GM15510 (cell line): ENCODE data around the gene USH2A.

Experiments
- POLR2A ChIP-seq: IDR thresholded peaks from 3 replicates; pipeline ENCODE4 v1.6.1; 2011; ENCODE audit warnings: borderline replicate concordance; ENCODE audit not compliant: insufficient read length; ENCODE audit errors: extremely low read depth

The USH2A gene

DNA sequence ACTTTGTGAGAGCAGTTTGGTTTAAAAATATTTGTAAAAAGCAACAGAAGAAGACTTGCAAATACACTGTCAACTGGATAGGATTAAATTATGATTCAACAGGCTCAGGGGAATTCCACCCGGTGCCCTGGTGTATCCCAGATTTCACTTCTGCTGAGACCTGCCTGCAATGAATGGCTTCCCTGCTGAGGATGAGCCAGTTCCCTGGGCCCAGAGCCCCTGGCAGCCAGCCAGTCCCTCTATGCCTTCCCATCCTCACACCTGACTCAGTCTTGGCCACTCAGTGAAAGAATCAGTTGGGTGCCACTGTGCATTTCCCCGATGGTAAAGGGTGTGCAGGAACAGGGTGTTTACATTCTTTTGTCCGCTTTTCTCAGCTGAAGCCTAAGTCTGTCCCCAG is 791.8 kb downstream of the USH2A start:
- TF ChIP-seq POLR2A = no peak

DNA sequence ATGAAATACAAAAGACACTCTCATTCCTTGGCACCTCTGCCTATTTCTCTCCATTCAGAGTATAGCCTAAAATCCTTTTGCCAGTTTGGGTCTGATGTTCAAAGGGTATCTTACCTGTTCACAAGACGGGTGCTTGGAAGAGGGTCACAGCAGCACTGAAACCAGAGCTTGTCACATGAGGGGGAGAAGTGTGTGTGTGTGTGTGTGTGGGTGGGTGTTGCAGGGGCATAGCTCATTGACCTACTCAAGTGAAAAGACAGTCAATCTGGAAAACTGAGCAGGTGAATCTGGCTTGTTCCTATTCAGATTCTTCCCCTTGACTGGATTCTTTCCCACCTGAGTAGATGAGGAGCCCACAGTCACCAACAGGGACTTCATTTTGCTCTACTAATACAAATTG is 792.2 kb downstream of the USH2A start:
- TF ChIP-seq POLR2A = no peak

DNA sequence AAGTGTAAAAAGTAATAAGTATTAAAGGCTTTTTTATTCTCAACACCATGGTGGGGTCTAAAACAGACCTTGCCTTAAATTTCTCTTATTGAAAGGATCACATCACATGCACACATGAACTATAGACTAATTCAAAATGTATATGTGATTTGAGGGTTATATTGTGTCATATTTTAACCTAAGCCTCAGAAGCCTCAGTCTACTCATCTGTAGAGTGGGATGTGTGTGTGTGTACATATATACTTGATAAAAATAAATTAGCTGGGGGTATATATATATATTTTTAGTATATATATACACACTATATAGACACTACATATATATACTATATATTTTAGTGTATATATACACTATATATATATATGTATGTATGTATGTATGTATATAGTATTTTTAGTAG is 797.3 kb downstream of the USH2A start:
- no peak for TF ChIP-seq POLR2A

DNA sequence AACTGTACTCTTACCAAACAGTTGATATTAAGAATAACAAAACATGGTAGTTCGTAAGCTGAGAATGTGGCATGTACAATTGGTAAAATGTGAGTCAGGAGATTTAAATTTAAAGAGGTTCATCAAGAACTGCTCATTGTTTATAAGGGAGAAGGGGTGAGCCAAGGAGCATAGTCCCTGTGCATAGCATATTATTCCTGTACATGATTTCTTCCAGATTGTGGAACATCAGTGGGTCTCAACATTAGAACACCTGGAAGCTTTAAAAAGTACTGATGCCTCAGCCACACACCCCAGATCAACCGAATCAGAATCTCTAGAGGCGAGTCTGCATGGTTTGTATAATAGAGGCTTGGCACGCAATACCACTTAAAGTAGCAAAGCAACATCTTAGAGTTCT is 800.1 kb downstream of the USH2A start:
- TF ChIP-seq POLR2A = no peak

DNA sequence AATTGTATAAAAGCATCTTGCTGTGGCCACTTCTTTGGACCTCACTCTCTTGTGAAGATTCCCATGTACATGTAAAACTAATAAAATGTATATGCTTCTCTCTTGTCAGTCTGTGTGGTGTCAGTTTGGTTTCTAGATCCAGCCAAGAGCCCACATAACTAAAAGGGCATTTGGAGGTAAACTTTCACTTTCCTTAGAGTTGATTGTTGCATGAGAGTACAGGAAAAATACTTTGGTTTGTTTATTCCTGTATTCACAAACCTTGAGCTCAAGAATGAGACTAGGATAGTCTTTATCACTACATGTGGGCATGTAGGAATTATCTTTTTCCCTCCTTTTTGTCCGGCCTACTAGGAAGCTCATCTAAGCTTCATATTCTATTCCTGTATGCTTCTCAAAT is 805.3 kb downstream of the USH2A start:
- no peak for TF ChIP-seq POLR2A

DNA sequence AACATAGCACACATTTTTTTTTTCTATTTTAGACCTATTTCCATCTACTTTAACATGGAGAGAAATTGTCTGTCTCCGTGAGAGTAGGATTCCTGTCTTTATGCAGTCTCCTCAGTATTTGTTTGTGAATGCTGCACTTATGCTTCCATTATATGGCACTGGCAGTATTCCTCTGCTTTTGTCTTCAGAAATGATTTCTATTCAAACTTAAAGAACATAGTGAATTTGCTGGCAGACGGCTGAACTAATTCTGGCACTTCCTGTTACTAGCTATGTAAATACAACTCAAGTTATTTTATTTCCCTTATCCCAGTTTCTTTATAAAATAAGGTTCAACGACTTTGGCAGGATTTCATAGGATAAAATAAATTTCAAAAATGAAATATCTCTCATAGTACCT is 810.9 kb downstream of the USH2A start:
- TF ChIP-seq POLR2A = no peak

DNA sequence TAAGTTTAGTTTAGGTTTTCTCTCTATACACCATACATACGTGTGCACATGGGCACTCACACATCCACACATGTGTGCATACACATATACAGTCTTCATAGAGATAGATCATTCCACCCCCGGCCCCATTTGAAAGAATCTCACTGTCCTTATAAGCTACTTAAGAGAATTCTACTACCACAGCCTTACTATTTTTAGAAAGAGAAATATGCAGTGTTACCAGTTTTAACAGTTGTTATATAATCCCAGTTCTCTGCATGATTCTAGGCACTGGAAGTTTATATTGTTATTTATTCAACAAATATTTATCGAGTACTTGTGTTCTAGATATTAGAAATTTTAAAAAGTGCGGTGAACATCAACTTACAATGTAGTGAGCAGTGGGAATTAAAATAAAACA is 814.6 kb downstream of the USH2A start:
- no peak for TF ChIP-seq POLR2A

DNA sequence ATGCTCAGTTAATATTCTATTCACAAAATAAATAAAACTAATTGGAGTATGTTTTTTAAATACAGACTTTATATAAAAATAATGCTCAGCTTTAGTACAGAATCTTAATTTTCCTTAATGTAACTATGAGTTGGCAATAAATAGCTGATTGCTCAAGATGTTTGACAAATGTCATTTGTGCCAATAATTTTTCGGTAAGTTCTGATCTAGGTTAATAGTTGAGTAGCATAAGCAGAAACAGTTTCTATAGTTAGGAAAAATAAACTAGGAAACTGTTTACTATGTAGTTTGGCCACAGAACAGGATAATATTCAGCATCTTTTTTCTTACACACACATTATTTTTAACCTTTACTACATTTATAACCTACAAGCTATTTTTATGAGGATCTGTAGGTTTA is 815.8 kb downstream of the USH2A start:
- TF ChIP-seq POLR2A = no peak

DNA sequence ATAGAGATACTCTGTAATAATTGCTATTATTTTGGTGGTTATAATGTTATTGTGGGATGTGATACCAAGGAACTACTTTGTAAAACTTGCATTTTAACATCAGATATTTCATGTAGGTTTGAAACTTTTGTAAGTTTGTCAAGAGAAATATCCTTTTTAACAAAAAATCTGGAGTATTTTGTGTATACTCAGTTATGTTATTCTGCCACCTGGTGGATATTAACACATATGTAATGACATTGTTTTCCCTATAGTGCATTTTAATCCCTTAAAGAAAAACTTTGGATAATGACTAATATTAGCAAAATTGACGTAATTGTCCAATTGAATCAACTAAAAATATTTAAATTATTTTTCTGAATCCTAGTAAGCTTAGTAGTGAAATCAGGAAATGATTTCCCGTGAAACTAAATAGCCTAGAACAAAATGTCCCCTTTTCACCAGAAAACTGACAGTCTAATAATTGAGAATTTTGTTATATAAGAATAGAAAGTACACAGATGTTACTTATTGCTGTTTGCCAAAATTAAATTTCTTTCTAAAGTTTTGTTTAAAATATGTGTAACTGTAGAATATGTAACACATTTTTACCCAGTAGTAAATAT is 816.6 kb downstream of the USH2A start:
- no peak for TF ChIP-seq POLR2A

DNA sequence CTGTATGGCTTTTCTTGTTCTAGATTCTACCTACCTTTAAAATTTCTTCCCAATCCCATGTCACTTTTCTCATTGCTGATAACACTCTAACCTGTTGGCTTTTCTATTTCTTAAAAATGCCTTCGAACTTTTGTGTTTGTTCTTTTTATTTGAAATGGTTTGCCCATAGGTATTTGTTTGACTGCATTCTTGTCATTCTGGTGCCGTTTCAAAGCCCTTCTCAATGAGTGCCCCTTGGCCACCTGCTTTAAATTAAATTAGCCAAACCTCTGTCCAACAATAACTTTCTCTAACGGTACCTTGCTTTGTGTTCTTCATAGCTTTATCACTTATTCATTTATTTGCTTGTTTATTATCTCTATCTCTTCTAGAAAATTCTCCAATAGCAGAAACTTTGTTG is 817.2 kb downstream of the USH2A start:
- TF ChIP-seq POLR2A = no peak

DNA sequence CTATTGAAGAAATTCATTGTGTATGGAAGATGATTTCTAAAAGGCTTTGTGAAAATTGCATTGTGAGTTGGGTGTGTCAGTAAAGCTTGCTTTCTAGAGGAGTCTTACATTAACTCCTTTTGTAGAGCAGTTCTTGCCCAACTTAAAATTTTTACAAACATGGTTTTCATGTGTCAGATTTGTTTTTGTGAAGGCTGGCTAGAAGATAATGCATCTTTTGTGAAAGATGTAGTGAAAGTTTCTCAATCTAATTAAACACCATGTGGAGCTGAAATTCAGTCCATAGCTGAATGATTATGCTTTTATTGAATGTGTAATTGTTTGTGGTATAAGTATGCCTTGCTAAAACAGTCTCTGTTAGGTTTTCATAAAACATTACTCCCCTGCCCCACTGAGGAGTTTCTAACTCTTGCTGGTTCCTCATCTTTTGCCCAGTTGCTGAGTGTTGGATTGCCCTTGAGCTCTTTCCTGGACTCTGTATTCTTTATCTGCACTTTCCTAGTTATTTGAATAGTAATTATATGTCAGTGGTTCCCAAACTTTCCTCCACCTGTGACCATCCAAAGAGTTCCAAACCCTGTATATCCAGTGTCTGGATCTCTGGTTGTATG is 818.1 kb downstream of the USH2A start:
- TF ChIP-seq POLR2A = no peak

DNA sequence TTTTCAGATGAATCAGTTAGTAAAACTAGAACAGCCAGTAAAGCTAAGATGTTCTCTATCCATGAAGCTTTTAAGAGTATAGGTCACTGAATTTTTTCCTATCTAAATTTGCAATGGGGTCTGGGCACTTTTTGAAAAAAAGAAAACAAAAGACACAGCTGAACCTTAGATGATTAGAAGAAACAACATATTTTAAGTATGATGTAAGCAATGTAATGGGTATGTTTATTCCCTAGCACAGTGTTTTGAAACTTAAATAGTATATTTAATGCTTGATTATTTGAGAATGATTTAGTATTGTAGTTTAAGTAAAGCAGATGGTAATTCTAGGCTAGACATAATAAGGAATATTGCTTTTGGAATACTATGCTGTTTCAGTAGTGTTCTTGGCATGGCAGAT is 819.9 kb downstream of the USH2A start:
- TF ChIP-seq POLR2A = no peak

DNA sequence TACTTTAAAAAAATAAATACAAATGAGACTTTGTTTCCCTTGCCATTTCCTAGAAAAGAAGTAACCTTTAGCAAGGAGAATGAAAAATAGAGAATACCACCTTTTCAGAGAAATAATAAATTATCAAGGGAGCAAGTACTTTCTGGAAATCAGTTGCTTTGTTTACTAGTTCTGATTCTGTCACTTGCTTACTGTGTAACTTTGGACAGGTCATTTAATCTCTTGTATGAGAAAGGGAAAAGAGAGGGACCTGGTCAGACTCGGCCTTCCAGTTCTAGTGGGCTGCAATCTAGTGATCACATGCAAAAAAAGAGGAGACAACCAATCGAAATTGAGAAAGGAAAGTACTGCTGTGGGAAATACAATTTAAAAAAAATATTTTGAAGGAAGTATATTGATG is 822.0 kb downstream of the USH2A start:
- no peak for TF ChIP-seq POLR2A

DNA sequence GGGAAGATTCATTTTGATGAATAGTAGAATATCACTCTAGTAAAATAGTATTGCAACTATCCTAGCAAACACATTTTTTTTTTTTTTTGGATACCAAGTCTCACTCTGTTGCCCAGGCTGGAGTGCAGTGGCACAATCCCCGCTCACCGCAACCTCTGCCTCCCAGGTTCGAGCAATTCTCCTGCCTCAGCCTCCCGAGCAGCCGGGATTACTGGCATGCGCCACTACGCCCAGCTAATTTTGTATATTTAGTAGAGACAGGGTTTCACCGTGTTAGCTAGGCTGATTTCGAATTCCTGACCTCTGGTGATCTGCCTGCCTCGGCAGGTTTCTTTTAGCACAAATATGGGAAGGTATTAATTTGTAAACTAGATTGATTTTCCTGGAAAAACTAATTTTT is 822.4 kb downstream of the USH2A start:
- TF ChIP-seq POLR2A = no peak

DNA sequence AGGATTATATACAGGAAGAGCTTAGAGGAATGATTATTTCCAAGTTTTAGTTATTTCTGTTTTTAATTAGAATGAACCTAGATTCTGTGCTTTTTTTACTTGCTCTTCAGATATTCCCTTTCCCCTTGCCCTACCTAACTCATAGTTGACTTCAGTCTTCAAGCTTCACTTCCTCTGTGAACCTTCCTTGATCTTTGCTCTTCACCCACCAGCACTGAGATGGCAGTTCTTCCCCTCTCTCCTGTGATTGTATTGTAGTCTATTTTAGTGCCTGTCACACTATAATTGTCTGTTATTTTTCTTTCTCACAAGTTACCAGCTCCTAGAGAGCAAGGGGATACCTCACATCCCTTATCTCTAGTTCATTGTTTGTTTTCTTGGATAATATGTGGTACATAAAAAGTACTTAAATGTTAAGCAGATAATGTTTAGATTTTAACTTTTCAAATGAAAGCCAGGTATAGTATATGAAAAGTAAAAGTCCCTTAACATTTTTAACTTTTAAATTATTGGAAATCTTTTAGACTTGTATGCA is 822.9 kb downstream of the USH2A start:
- no peak for TF ChIP-seq POLR2A

DNA sequence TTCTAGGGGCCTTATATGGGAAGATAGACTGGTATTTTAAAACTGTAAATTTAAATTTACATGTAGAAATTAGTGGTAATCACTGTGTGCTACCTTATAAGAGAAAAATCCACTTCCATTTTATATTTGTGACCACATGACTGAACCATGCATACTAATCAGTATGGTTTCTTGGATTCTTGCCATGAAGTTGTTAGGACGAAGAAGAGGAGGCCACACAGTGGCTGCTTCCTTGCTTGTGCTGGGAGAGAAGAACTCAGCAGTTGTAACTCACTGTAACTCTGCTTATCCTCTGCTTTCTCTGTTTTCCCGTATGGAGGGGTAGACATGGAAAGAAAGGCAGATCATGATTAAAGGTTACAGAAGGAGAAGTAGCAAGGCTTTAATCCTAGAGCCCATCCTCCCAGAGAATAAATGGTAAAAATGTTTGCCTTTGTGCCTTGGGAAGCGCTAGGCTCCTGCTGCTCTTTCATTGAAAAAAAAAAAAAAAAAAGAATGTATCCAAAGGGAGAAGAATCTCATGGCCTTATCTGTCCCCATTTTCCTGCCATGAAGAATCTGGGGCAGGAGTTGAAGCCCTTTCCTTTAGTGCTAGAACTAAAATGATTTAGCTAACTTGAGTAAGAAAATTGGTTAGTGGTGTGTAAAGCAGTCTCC is 823.7 kb downstream of the USH2A start:
- TF ChIP-seq POLR2A = no peak
